ENCODE results near the gene HES2. TPM values are rescaled to one million over a fixed set of nuclear protein-coding genes. Genes with fewer than 3 reads are reported as not detected.

The HES2 gene
- polyA plus RNA-seq, 1 donor from 2014 or later = not detected

DNA sequence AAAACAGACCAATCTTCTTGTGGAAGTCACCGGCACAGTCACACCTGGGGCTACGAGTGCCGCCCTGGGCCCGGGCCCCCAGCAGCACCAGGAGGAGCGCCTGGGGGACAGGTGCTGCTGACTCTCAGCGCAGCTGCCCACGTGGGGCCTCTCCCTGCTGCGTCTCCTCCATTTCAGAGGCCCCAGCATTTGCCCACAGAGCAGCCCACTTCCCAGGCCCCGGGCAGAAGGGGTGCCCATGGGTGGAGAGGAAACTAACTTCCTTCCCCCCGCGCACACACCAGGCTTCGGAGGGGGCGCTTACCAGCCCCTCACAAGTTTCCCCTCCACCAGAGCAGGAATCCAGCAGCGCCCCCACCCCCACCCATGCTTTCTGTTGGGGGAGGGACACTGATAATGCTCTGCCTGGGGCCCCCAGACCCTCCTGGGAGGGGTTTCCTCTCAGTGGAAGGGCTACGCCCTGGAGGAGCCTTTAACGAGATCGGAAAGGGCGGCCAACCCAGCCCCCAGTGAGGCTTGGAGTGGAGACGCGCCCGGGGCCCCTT lies 45.8 kb upstream of the HES2 start:
- no peaks in the 10 kb centered on the region for H3K9me3 ChIP-seq (ENCODE audit: low read length)
- H3K27me3 ChIP-seq (ENCODE audit: insufficient read depth, low read depth, low read length) = no peaks in the 10 kb centered on the region
- no peak overlapping the region for H3K4me3 ChIP-seq (ENCODE audit: low read length)
- H3K27ac ChIP-seq (ENCODE audit: low read length) = no peak overlapping the region
- H3K4me2 ChIP-seq (ENCODE audit: low read length) = no peak overlapping the region
- no peaks in the 10 kb centered on the region for H3K36me3 ChIP-seq (ENCODE audit: insufficient read depth, low read length)
- no peaks in the 10 kb centered on the region for H3K9me2 ChIP-seq (ENCODE audit: insufficient read depth, low read length)
- no peak overlapping the region for H3K9ac ChIP-seq (ENCODE audit: low read length)
- TF ChIP-seq EZH2 (IDR thresholded peaks at IDR 0.05; ENCODE audit: borderline replicate concordance, insufficient read depth, low read length, poor library complexity, severe bottlenecking) (no peak), SMC3 (conservative IDR thresholded peaks at IDR 0.05; ENCODE audit: poor library complexity) (no peak), RAD21 (conservative IDR thresholded peaks at IDR 0.05) (no peak), TAF1 (IDR thresholded peaks at IDR 0.05; ENCODE audit: low read depth) (no peak), MXI1 (conservative IDR thresholded peaks at IDR 0.05; ENCODE audit: poor library complexity, severe bottlenecking) (no peak), POLR2AphosphoS5 (IDR thresholded peaks at IDR 0.05) (no peak), EP300 (conservative IDR thresholded peaks at IDR 0.05; ENCODE audit: poor library complexity, severe bottlenecking) (no peak)
- TF ChIP-seq, protein P1, sequence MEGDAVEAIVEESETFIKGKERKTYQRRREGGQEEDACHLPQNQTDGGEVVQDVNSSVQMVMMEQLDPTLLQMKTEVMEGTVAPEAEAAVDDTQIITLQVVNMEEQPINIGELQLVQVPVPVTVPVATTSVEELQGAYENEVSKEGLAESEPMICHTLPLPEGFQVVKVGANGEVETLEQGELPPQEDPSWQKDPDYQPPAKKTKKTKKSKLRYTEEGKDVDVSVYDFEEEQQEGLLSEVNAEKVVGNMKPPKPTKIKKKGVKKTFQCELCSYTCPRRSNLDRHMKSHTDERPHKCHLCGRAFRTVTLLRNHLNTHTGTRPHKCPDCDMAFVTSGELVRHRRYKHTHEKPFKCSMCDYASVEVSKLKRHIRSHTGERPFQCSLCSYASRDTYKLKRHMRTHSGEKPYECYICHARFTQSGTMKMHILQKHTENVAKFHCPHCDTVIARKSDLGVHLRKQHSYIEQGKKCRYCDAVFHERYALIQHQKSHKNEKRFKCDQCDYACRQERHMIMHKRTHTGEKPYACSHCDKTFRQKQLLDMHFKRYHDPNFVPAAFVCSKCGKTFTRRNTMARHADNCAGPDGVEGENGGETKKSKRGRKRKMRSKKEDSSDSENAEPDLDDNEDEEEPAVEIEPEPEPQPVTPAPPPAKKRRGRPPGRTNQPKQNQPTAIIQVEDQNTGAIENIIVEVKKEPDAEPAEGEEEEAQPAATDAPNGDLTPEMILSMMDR (IDR thresholded peaks at IDR 0.05; ENCODE audit: poor library complexity, severe bottlenecking) = no peak
- TF ChIP-seq, protein P2, sequence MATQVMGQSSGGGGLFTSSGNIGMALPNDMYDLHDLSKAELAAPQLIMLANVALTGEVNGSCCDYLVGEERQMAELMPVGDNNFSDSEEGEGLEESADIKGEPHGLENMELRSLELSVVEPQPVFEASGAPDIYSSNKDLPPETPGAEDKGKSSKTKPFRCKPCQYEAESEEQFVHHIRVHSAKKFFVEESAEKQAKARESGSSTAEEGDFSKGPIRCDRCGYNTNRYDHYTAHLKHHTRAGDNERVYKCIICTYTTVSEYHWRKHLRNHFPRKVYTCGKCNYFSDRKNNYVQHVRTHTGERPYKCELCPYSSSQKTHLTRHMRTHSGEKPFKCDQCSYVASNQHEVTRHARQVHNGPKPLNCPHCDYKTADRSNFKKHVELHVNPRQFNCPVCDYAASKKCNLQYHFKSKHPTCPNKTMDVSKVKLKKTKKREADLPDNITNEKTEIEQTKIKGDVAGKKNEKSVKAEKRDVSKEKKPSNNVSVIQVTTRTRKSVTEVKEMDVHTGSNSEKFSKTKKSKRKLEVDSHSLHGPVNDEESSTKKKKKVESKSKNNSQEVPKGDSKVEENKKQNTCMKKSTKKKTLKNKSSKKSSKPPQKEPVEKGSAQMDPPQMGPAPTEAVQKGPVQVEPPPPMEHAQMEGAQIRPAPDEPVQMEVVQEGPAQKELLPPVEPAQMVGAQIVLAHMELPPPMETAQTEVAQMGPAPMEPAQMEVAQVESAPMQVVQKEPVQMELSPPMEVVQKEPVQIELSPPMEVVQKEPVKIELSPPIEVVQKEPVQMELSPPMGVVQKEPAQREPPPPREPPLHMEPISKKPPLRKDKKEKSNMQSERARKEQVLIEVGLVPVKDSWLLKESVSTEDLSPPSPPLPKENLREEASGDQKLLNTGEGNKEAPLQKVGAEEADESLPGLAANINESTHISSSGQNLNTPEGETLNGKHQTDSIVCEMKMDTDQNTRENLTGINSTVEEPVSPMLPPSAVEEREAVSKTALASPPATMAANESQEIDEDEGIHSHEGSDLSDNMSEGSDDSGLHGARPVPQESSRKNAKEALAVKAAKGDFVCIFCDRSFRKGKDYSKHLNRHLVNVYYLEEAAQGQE (IDR thresholded peaks at IDR 0.05; ENCODE audit: borderline replicate concordance) = no peak
- no peak overlapping the region for H2AFZ ChIP-seq (ENCODE audit: low read depth, low read length)
- no peaks in the 10 kb centered on the region for H3K79me2 ChIP-seq (replicated peaks; ENCODE audit: insufficient read depth, low read length)
- no peaks in the 10 kb centered on the region for H4K20me1 ChIP-seq (ENCODE audit: insufficient read depth)
- H3F3A ChIP-seq (ENCODE audit: insufficient read depth, low read length, poor library complexity, severe bottlenecking) = no peaks in the 10 kb centered on the region

DNA sequence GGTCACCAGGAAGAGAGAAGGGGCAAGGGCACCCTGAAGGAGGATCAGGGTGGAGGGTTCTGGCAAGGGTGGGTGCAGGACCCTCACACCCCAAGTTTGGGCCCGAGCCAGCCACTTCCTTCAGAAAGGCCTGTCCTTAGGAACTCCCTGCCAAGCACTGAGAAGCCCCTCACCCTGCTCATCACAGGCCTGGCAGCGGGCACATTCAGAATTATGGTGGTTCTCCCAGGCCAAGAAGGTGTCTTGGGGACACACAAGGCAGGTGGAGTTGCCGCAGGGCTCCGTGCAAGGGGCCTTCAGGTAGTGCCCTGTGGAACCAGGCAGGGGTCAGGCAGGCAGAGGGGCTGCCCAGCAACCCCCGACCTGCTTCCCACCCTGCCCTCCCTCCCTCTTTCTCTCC lies 45.2 kb upstream of the HES2 start:
- Histone ChIP-seq H3K27ac (ENCODE audit: low read length) (no peak overlapping the region), H2AFZ (ENCODE audit: low read depth, low read length) (no peak overlapping the region), H3K4me3 (ENCODE audit: low read length) (no peak overlapping the region), H3K9me2 (ENCODE audit: insufficient read depth, low read length) (no peaks in the 10 kb centered on the region), H3K36me3 (ENCODE audit: insufficient read depth, low read length) (no peaks in the 10 kb centered on the region), H3K9ac (ENCODE audit: low read length) (no peak overlapping the region), H3K4me2 (ENCODE audit: low read length) (no peak overlapping the region), H3K9me3 (ENCODE audit: low read length) (no peaks in the 10 kb centered on the region), H3K27me3 (ENCODE audit: insufficient read depth, low read depth, low read length) (no peaks in the 10 kb centered on the region), H3F3A (ENCODE audit: insufficient read depth, low read length, poor library complexity, severe bottlenecking) (no peaks in the 10 kb centered on the region), H4K20me1 (ENCODE audit: insufficient read depth) (no peaks in the 10 kb centered on the region), H3K79me2 (replicated peaks; ENCODE audit: insufficient read depth, low read length) (no peaks in the 10 kb centered on the region)
- TF ChIP-seq, protein P1 (IDR thresholded peaks at IDR 0.05; ENCODE audit: poor library complexity, severe bottlenecking) = no peak
- TF ChIP-seq EP300 (conservative IDR thresholded peaks at IDR 0.05; ENCODE audit: poor library complexity, severe bottlenecking) (no peak), SMC3 (conservative IDR thresholded peaks at IDR 0.05; ENCODE audit: poor library complexity) (no peak)
